HTR-8/SVneo (cell line): ENCODE data around the gene SUB1.

Experiments used
- DNase-seq: peaks from one replicate; pipeline ENCODE4 v3.0.0; 2011; ENCODE audit warnings: low spot score, mixed read lengths; ENCODE audit not compliant: insufficient read length
- FAIRE-seq: peaks from 2 replicates; lab custom pipeline; 2011; peaks lifted over from hg19 to GRCh38; lab: Jason Lieb, UNC

The SUB1 gene

DNA sequence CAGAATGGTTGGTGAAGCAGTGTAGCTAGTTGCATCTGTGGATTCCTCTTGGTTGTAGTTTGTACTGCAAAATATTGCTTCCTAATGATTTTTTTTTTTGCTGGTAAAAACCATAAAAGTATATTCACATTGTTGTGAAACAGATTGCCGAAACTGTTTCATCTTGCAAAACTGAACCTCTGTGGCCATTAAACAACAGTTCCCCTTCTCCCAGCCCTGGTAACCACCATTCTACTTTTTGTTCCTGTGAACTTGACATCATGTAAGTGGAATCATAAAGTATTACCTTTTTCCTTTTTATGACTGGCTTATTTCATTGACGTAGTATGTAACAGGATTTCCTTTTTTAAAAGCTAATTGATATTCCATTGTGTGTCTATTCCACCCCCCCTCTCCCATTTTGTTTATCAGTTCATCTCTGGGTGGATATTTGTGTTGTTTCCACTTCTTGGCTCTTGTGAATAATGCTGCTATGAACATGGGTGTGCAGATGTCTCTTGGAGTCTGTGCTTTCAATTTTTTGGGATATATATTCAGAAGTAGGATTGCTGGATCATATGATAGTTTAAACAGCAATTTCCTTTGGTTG is 11.8 kb downstream of the SUB1 start:
- no peak for FAIRE-seq

DNA sequence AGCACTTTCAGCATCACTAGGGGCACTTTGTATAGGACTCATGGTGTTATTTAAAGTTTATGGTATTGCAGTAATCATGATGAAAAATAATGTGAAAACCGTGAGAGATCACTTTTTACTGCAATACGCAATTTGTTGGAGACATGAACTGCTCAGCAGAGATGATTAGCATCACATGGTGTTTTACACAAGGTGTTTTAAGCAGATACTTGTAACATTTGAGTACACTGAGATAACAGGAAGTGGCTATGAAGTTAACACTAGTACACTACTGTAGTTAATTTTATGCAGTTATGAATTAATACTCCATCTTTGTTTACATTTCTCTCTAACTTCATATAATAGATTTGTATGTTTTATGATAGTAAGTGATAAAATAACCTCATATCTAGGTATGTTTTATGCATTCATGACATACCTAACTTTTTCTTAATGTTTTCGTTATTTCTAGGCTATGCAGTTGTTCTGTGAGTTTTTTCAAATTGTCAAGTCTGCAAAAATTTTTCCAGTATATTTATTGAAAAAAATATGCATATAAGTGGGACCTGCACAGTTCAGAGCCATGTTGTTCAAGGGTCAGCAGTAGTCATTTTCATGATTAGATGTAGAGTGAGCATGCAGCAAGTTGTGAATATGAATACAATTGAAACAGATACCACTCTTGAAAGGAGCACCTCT is 13.0 kb downstream of the SUB1 start:
- FAIRE-seq (no peak), DNase-seq (no peak)

More for the DNA sequence above, 11.8 kb downstream of the SUB1 start:
- DNase-seq, result no peak

DNA sequence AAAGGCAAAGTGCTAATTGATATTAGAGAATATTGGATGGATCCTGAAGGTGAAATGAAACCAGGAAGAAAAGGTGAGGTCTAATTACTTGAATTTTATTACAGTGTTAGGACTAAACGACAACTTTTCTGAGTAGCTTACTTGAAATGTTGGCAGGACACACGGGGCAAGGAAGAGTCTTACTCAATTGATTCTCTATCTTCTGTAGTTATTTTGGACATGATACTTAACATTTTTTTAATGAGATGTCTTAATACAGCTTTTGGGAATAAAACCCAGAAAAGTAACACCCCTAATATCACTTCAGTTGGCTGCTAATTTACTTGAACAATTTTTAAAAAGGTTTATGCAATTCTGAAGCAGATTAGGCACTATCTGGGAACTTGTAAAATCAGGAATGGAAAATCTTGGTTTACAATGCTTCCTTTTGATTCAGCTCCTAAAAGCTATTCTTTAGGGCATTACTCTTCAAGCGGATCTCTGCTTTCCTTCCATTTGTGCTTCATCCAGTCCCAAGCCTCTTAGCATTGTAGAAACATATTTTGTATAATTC is 13.7 kb downstream of the SUB1 start:
- DNase-seq (no peak), FAIRE-seq (no peak)

DNA sequence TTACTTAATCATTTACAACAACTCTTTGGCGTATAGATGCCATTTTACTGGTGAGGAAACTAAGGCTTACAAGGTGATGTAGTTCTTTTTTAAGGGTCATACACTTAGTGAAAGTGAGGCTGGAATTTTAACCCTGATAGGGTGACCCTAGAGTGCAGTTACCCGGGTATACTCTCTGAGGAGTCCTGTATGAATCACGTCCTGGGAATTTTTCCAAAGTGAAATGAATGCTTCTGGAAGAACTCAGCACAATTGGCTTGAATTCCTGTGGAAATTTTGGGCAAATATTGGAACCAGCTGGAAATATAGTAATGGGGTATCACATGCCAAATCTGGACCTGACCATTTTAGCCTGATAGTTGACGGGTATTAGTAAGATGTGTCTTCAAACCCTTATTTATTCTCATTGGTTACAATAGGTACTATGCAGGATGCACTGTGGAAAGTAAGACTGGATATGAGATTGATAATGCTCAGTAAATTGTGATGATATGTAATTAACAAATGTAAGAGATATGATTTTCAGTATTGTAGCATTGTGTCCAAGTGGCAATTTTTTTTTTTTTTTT is 14.8 kb downstream of the SUB1 start:
- DNase-seq (peak; percentile 68), FAIRE-seq (peak; percentile 78)

DNA sequence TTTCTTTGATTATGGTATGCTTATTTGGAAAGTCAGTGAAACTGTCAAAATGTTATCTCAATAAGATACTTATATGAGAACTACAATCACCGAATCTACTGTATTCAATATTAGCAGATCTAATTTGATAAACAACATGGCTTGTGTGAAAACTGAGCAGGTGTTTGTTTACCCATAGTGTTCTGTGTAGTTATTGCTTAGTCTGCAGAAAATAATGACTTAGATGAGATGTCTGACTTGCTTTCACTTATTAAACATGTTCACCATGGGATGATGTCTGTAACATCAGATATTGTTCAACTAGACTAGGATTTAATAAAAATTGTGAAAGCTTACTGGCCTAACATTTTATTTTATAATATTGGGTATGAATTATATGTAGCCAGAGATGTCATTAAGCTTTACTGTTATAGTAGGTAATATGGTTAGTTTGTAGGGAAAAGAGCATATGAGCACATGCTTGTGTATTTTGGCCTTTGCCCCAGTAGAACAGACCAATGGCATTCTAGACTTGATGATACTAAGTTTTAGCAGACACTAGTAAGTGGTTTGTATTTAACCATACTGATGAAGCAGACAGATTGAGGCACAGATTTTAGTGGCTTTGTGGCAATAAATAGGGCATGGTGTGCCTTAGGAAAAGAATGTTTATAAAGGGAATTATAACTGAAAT is 16.4 kb downstream of the SUB1 start:
- DNase-seq (no peak), FAIRE-seq (peak; percentile 31)

DNA sequence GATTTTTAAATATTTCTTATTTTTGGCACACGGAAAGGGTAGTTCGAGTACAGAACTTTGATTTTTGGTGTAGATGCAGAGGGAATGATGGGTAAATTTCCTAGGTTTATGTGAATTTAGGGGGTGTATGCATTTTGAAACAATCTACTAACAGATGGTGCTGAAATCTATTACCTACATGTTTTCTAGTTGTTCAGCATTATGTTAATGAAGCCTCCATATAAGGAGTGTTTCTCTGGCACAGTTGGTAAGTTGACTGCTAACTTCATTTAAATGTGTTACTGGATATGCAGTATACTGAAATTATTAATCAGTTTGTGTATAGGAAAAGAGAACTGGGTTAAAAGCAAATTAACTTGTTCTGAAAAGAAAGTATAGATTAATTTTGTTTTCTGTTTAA is 17.5 kb downstream of the SUB1 start:
- DNase-seq, result no peak
- peak; percentile 28 for FAIRE-seq

DNA sequence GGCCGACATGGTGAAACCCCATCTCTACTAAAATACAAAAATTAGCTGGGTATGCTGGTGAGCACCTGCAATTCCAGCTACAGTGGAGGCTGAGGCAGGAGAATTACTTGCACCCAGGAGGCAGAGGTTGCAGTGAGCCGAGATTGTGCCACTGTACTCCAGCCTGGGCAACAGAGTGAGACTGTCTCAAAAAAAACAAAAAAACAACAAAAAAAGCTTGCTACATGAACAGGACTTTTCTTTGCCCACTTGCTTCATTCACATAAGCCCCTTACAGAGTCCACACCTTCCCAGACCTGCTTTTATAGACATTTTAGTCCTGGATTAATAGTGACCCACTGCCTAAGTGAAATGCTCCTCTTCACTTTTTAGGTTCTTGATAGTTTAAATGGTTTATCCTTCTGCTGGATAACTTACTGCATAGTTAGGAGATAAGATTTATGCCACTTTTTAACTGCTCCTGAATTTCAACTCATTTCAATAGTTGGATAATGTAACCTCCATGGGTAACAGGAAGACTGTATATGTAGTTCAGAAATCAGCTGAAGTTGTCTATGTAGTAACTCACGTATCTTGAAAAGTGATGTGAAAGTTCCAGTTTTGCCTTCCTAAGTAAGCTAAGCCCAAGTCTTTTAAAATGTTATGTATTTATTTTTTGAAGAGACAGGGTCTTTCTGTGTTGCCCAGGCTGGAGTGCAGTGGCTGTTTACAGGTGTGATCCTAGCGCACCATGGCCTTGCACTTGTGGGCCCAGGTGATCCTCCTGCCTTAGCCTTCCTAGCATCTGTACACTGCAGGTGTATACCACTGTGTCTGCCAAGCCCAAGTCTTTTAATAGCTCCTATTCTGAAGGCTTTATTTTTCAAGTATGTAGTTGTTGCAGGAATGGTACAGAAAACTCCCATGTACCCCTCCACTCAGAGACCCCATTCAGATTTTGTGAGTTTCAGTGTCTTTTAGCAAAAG is 19.7 kb downstream of the SUB1 start:
- no peak for DNase-seq
- peak; percentile 42 for FAIRE-seq

DNA sequence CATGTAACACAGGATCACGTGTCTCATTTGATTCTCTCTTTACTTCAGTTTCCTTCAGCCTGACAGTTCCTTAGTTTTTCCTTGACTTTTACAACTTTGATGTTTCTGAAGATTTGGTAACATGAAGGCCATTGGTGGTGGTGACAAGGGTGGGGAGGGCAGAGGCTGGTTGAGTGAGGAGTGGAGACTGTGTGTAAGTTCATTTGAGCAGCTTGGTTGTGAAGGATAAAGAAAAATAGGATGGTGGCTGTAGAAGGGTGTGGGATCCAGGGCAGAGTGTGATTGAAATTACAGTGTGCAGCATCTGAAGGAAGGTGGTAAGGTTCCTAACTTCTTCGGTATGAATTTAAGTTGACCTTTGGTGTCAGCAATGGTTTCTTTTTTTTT is 20.4 kb downstream of the SUB1 start:
- FAIRE-seq, result no peak
- no peak for DNase-seq

DNA sequence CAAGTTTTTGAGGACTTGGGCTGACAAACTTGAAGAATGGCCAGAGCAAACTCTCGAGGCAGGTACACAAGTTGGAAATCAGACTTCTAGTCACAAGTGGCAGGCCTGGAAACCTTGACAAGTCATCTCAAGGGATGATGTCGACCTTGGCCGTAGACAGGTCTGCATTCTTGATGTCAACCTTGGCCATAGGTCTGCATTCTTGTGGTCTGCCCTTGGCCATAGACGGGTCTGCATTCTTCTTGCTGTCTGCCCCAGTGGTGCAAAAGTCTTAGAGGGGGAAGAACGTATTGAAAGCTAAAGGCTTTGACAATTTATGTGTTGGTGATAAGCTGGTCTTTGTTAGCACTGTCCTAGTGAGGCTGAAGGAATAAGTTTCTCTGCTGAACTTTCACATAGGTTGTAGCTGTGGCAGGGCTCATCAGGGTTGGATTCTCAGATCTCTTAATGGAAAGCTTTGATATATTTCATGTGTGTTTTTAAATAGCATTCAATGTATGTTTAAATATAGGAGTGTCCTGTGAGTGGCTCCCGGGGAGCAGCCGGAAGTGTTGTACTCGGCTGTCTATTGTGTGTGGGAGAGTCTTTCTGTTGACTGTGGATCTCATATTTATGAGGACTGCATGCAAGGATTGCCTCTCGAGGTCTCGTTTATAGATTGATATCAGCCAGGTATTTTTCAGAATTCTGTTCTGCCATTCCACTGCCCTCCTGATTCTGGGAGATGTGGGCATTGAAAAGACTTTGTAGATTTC is 27.0 kb downstream of the SUB1 start:
- peak; percentile 81 for FAIRE-seq

DNA sequence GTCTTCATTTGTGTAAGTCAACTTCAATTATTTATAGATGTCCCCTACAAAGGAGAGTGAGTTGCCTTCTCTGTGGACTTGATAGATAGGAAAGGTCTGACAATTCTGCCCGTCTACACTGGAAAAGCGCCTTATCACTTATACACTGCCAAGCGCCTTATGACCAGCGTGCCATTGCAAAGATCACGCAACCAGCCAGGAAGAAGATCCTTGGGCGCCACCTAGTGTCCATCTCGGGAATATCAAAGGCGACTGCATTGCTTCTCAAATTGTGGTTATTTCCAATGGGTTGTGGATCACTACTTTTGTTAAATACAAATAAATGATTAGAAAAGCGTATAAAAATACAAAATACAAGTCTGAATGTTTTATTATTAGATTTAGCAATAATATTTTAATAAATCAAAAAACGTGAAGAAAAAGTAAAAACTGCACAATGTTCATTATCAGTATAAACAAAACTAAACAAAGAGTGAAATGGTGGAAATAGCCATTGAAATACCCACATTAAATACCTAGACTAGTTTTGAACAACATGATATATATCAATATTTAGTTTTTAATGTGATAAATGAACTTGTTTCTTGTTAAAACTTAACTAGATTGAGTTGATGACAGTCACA is 27.8 kb downstream of the SUB1 start:
- peak; percentile 28 for FAIRE-seq
- peak; percentile 93 for DNase-seq

More for the DNA sequence above, 27.0 kb downstream of the SUB1 start:
- DNase-seq, result no peak

DNA sequence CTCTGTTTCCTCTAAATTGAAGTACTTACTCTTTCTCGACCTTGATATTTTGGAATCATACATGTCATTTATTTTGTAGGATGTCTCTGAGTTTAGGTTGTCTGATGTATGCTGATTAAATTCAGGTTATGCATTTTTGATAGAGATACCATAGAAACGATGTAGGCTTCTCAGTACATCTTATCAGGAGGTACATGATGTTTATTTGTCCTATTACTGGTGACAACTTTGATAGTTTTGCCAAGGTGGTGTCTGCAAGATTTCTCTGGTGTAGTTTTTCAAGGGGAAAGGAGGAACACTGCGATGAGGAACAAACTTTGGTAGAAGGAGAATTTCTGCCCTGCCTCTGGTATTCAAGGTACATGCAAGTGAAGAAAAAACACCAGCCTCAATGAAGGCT is 29.9 kb downstream of the SUB1 start:
- no peak for DNase-seq
- FAIRE-seq, result no peak

DNA sequence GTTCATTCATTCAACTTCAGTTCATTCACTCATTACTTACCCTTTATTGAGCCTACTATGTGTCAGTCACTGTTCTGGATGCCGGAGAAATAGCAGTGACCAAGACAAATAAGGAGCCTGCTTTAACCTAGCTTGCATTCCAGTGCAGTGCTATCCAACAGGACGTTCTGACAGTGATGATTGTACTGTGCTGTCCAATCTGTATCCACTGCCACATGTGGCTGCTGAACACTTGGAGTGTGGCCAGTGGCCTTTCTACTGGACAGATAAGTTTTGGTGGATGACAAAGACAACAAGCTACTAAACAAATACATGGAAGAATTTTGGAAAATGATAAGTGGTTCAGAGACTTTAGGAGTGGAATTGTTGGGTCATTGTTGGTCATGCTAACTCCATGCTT is 33.6 kb downstream of the SUB1 start:
- no peak for FAIRE-seq
- no peak for DNase-seq

DNA sequence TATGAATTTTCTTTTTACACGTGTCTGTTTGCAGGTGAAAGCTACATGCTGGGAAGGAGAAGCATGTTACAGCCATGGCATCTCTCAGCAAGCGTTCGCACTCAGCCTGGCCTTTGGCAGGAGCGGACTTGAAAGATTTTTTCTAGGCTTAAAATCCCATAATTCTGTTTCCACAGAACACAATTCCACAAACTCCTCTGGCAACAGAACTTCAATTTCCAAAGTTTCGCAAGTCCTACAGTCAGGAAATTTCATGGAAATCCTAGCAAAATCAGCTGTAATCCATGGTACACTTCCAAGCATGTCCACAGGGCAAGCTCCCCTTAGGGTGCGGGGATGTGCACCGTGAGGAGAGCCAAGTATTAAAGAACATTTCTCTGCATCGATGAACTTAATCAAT is 35.9 kb downstream of the SUB1 start:
- DNase-seq, result no peak
- FAIRE-seq, result no peak

DNA sequence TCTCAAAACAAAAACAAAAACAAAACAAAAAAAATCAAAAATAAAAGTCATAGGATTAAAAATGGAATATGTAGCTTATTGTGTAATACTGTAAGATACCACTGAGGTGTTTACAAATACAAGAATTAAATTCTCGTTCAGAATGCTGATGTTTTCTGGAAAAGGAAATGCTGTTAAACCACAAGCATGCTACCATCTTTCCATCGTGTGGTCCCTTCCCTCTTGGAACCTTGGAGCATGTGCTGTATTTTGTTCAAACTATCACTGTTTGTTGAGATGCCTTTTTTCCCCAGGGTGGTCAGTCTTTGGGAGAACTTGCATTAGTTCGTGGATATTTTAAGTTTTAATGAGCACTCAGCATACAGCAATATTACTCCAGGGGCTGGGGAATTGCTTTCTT is 39.7 kb downstream of the SUB1 start:
- no peak for FAIRE-seq
- no peak for DNase-seq

DNA sequence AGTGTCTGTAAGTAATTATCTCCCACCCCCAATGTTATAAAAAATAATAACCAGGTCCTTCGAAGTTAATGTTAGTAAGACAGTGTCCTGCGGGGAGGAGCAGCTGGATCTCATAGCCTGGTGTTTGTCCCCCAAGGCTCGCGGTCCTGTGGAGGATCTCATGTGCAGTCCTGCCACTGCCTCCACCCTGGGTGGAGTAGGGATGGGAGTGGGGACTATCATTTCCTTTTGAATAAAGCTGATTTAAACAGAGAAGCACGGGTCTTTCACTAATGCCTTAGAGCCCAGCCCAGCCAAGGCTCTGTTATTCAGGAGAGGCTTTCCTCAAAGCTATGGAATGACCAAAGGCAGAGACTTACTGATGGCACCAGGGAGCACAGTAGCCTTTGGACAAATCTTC is 40.2 kb downstream of the SUB1 start:
- no peak for DNase-seq
- FAIRE-seq, result no peak

DNA sequence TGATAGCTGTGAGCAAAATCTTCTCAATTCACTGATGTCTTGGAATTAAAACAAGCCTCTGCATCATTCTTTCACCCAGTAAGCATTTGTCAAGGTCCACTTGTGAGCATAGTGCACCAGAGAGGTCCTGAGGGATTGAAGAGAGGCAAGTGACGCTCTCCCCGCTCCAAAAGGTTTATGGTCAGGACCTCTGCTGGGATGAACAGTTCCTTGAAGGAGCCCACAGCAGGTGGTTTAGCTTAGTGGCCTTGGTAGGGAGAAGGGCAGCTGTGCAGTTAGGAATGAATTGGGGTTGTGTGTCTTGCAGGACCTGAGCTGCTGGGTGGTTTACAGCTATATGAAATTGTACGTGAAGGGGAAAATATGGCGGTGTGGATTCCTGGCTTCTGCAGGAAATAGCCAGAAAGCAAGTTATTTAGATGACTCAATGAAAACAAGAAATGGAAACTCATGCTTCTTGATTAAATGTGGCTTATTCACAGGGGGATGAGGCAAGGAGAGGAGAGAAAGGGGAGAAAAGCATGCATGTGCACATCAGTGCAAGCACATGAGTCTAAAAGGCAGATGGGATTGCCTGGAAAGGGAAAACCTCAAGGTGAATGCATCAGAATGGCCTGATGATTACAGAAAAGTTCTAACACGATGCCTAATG is 42.0 kb downstream of the SUB1 start:
- no peak for FAIRE-seq
- DNase-seq, result no peak

DNA sequence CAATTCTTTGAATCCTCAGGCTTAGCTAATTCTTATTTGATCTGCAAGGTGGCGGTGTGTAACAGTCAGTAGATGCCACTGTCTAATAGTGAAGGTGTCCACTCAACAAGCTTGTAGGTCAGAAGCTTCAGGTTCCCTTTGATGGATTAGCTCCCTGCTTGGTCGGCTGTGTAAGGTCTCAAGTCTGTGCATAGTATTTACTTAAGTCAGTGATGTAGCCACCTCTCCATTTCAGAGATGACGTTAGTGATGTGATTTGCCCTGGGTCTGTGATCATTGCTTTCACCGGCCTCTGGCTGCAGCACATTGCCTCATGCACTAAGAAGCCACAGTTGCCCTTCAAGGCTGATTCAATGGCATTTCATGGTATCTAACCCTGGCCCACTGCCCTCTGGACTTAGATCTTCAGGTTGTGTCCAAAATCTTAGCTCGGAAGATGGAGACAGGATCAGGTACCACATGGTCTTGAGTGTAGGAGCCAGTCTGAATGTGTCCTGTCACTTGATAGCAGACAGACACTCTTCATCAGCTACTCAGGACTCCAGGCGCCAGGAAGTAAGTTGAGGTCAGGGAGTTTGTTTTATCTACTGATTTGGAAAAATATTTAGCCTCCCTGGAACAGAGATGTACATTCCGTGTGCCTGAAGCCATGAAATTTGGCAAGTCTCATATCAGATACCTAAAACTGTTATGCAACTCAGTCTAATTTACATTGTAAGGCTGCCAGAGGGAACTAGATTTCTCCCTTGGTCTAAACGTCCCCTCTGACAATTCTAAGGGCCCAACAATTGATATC is 42.9 kb downstream of the SUB1 start:
- FAIRE-seq (peak; percentile 71), DNase-seq (no peak)
